ENCODE results near the gene CYS1.

The CYS1 gene

DNA sequence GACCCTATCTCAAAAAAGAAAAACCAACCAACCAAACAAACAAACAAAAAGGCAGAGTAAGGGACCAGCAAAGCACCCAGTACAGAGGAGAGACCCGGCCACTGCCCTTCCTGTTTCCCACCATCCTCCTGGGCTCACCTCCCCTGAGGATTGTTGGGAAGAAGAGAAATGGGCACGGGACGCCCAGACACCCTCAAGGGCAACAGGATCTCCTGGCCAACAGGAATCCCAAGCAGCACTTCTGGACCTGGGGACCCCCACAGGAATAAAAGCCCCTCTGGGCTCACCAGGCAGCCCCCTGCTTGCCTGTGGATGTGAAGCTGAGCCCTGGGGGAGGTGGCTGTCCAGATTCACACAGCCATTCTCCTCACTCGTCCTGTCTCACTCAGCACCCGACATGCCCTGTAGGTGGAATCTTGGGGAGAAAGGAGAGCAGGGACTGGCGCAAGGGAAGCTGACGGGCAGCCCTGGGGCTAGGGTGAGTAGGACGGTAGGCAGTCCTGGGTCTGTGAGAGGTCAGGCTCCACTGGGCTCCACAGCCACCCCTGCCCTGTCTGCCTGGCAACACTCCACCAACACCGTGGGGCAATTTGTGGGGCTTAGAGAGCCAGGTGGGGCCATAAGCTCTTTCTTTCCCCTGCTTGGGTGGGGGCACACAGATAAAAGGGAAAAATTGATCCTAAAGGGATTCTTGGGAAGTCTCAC, 18.8 kb downstream of the CYS1 start:
- TF ChIP-seq, protein P1, sequence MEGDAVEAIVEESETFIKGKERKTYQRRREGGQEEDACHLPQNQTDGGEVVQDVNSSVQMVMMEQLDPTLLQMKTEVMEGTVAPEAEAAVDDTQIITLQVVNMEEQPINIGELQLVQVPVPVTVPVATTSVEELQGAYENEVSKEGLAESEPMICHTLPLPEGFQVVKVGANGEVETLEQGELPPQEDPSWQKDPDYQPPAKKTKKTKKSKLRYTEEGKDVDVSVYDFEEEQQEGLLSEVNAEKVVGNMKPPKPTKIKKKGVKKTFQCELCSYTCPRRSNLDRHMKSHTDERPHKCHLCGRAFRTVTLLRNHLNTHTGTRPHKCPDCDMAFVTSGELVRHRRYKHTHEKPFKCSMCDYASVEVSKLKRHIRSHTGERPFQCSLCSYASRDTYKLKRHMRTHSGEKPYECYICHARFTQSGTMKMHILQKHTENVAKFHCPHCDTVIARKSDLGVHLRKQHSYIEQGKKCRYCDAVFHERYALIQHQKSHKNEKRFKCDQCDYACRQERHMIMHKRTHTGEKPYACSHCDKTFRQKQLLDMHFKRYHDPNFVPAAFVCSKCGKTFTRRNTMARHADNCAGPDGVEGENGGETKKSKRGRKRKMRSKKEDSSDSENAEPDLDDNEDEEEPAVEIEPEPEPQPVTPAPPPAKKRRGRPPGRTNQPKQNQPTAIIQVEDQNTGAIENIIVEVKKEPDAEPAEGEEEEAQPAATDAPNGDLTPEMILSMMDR (IDR thresholded peaks at IDR 0.05; ENCODE audit: unreplicated experiment in 3 of 3) = no peak
- peaks cover 7% of the 10 kb centered on the region for H3K36me3 Mint-ChIP-seq (ENCODE audit: low read depth)
- no peaks in the 10 kb centered on the region for H3K9me3 Mint-ChIP-seq
- H3K4me1 Mint-ChIP-seq = peaks cover 8% of the 10 kb centered on the region
- no peak overlapping the region for H3K4me3 Mint-ChIP-seq
- no peaks in the 10 kb centered on the region for H3K27me3 Mint-ChIP-seq (ENCODE audit: low read depth)
- no peak overlapping the region for H3K27ac Mint-ChIP-seq

DNA sequence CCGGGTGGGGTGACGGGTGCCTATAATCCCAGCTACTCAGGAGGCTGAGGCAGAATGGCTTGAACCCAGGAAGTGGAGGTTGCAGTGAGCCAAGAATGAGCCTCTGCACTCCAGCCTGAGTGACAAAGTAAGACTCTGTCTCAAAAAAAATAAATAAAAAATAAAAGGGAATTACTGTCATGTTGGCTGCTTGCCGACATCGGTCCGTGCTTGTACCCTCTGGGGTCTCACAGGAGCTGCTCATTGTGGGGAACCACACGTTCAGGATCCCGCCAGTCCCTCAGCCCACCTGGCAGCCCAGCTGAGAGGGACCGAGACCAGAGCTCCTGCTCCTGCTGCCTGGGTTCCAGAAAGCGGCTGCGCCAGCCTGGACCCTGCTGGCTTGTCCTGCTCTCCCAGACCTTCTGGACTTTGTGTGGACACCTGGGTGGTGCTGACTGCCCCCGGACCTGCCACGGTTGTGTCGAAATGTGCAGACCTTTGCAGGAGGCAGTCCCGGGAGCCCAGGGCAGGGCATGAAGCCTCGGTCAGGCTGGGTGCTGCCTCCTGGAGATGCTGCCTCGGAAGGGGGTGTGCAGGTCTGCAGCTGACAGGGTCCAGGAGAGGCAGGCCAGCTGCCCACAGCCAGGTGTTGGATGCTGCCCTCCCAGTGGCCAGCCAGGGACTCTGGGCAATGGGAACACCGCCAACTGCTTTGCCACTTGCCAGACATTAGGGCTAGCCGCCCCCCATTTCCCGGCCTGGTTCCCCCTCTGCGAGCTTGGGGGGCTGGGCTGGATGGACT, 20.5 kb downstream of the CYS1 start:
- peaks cover 15% of the 10 kb centered on the region for H3K36me3 Mint-ChIP-seq (ENCODE audit: low read depth)
- no peaks in the 10 kb centered on the region for H3K9me3 Mint-ChIP-seq
- peak overlapping the region in 1 of 3 experiments; percentile 59 for H3K27ac Mint-ChIP-seq
- TF ChIP-seq, protein P1 (IDR thresholded peaks at IDR 0.05; ENCODE audit: unreplicated experiment in 3 of 3) = no peak
- H3K4me1 Mint-ChIP-seq = peaks cover 15% of the 10 kb centered on the region
- peak overlapping the region in 1 of 3 experiments; percentile 42 for H3K4me3 Mint-ChIP-seq
- no peaks in the 10 kb centered on the region for H3K27me3 Mint-ChIP-seq (ENCODE audit: low read depth)

DNA sequence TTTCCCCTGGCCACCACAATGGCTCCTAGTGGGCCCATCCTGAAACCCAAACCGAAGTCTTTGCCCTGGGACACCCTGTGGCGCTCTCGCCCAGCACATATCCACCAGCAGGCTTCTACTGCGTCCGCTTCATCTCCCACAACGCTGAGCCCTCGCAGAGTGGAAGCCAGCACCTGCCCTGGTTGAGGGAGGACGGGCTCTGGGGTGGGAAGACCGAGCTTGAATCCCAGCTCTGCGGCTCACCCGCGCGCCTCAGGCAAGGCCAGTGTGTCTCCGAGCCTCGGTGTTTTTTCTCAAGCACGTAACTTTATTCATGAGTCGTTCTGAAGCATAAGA, 21.2 kb downstream of the CYS1 start:
- peaks cover 22% of the 10 kb centered on the region for H3K36me3 Mint-ChIP-seq (ENCODE audit: low read depth)
- TF ChIP-seq, protein P1 (IDR thresholded peaks at IDR 0.05; ENCODE audit: unreplicated experiment in 3 of 3) = no peak
- no peaks in the 10 kb centered on the region for H3K9me3 Mint-ChIP-seq
- no peak overlapping the region for H3K4me3 Mint-ChIP-seq
- H3K4me1 Mint-ChIP-seq = peaks cover 23% of the 10 kb centered on the region
- H3K27ac Mint-ChIP-seq = peak overlapping the region in 1 of 3 experiments; percentile 48
- H3K27me3 Mint-ChIP-seq (ENCODE audit: low read depth) = no peaks in the 10 kb centered on the region

DNA sequence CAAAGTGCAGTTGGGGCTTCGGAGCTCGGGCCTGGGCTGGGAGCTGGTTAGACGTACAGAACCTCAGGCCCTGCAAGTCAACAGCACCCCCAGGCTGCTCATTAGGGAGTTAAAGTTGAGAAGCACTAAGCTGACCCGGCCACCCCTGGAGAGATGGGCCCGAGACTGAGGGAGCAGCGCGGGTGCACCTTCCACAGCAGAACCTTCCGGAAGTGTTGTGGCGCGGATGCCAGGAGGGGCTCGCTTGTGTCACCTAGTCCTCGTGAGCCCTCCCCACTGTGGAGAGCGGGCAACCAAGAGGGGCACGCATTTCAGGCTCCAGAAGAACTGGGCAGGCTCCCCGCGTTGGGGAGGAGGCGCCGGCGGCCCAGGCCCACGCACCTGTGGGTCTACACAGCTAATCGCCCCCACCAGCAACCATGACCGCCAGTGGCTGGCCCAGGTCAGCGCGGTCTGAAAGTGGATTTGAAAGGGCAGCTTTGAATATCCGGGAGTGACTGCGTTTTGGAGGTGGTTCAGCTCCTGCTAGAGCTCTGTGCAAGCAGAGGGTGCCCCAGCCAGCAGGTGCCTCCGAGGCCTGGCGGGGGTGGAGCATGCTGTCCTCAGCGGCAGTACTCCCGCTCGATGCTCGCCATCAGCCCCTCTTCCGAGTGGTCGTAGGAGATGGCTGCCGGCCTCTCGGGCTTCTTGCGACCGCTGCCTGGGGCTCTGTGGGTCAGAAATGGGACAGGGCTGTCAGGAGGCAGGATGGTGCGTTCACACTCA, 21.8 kb downstream of the CYS1 start:
- no peaks in the 10 kb centered on the region for H3K27me3 Mint-ChIP-seq (ENCODE audit: low read depth)
- TF ChIP-seq, protein P1 (IDR thresholded peaks at IDR 0.05; ENCODE audit: unreplicated experiment in 3 of 3) = no peak
- peaks cover 25% of the 10 kb centered on the region for H3K4me1 Mint-ChIP-seq
- H3K9me3 Mint-ChIP-seq = no peaks in the 10 kb centered on the region
- H3K36me3 Mint-ChIP-seq (ENCODE audit: low read depth) = peaks cover 28% of the 10 kb centered on the region
- no peak overlapping the region for H3K4me3 Mint-ChIP-seq
- H3K27ac Mint-ChIP-seq = peak overlapping the region in 1 of 3 experiments; percentile 55

DNA sequence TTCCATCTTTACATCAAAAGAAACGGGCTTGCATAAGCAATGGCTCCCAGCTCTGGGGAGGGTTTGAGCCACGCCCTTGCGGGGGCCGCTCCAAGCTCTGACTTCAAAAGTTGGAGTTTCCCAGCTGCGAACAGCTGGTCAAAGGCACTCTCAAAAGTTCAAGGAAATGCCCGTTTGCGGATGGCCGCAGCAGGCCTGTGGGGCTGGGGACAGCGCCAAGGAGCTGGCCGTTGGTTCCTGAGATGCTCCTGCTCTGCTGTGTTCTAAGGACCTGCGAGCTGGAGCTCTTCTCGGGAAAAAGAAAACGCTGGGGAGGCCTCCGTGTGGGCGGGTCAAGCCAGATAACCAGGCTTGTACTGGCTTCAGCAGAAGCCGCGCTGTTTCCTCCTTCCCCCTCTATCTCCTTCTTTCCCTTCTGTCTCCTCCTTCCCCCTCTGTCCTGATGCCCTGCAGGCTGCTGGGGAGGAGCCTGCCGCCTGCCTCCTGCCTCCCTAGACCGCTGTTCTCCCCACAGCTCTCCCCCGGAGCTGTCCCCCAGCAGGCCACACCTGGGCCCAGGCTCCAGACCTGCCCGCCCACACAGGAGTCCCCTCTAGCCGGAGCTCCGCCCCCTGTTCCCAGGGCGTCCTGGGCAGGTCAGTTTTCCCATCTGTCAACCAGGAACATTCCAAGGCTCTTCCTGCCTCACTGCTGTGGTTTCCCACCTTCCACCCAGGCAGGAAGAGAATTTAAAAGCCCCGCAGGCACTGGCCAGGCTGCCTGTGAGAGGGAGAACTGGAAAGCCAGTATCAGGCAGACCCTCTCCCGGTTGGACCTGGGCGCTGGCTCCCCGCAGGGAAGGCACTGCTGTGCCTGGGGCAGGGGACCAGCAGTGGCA, 22.7 kb downstream of the CYS1 start:
- Mint-ChIP-seq H3K9me3 (no peaks in the 10 kb centered on the region), H3K4me3 (peak overlapping the region; percentile 65 to 75 (median 70)), H3K4me1 (peaks cover 32% of the 10 kb centered on the region), H3K27me3 (ENCODE audit: low read depth) (no peaks in the 10 kb centered on the region), H3K36me3 (ENCODE audit: low read depth) (peaks cover 33% of the 10 kb centered on the region), H3K27ac (peak overlapping the region; percentile 55 to 89 (median 86))
- TF ChIP-seq, protein P1 (IDR thresholded peaks at IDR 0.05; ENCODE audit: unreplicated experiment in 3 of 3) = no peak

Measured in nephron (organoid).